ENCODE measurements around the gene XRCC1. TPM values are rescaled to one million over a fixed set of nuclear protein-coding genes. Genes with fewer than 3 reads are reported as not detected.

Gene XRCC1
- total RNA-seq, 2 donors from 2014 or later, result 19.7 to 31.0 TPM

DNA sequence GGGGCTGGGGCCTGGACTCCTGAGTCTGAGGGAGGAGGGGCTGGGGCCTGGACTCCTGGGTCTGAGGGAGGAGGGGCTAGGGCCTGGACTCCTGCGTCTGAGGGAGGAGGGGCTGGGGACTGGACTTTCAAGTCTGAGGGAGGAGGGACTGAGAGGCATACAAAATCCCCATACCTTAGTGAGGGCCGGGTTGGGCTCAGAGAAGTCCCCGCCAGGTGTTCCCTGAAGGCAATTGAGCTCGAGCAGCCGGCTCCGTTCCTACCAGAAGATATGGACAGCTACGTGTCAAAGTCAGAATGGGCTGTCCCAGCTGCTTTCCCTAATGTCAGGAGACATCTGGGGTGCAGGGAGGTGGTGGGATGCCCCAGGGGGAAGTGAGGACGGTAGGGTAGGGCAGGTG, 80.2 kb downstream of the XRCC1 start:
- 76 to 82% methylated on average over 5 to 8 of the region's 8 CpGs for WGBS, 2 donors
- Histone ChIP-seq H3K4me1 (no peaks in the 10 kb centered on the region), H3K4me3 (no peak overlapping the region), H3K9me3 (no peaks in the 10 kb centered on the region), H3K27me3 (no peaks in the 10 kb centered on the region), H3K36me3 (replicated peaks in 1 of 2; ENCODE audit: insufficient read depth in 1 of 2, low read depth in 2 of 2) (peaks cover 0 to 6% of the 10 kb centered on the region in 2 donors), H3K27ac (no peak overlapping the region)
- TF ChIP-seq, protein P1, sequence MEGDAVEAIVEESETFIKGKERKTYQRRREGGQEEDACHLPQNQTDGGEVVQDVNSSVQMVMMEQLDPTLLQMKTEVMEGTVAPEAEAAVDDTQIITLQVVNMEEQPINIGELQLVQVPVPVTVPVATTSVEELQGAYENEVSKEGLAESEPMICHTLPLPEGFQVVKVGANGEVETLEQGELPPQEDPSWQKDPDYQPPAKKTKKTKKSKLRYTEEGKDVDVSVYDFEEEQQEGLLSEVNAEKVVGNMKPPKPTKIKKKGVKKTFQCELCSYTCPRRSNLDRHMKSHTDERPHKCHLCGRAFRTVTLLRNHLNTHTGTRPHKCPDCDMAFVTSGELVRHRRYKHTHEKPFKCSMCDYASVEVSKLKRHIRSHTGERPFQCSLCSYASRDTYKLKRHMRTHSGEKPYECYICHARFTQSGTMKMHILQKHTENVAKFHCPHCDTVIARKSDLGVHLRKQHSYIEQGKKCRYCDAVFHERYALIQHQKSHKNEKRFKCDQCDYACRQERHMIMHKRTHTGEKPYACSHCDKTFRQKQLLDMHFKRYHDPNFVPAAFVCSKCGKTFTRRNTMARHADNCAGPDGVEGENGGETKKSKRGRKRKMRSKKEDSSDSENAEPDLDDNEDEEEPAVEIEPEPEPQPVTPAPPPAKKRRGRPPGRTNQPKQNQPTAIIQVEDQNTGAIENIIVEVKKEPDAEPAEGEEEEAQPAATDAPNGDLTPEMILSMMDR (IDR thresholded peaks at IDR 0.05), result no peak
- no peak for TF ChIP-seq POLR2A (IDR thresholded peaks at IDR 0.05)
- ATAC-seq (no peak), DNase-seq (no peak)
- intact Hi-C loops (cut with DNase I), result no loop called here

Other genes starting within 250 kb of the XRCC1 start
- gene CD177, start 221.8 kb downstream of the XRCC1 start, total RNA-seq, result under 1 TPM in 1 of 2 donors, not detected in 1; 0.52 TPM
- not detected for gene TEX101, start 160.6 kb downstream of the XRCC1 start, total RNA-seq
- gene LYPD3, start 109.9 kb downstream of the XRCC1 start, total RNA-seq, result under 1 TPM in 1 of 2 donors, not detected in 1; 0.26 TPM
- gene PHLDB3, start 70.8 kb downstream of the XRCC1 start, total RNA-seq, result 10 to 100 TPM; 14.5 to 16.9 TPM
- 10 to 100 TPM; 21.1 to 29.8 TPM for gene ETHE1, start 48.3 kb downstream of the XRCC1 start, total RNA-seq
- gene ZNF575, start 42.3 kb downstream of the XRCC1 start, total RNA-seq, result under 1 TPM in 1 of 2 donors, not detected in 1; 0.52 TPM
- 1 to 10 TPM in 1 of 2 donors, not detected in 1; 4.6 TPM for gene PINLYP, start 274 bp upstream of the XRCC1 start, total RNA-seq
- gene IRGQ, start 20.6 kb upstream of the XRCC1 start, total RNA-seq, result 10 to 100 TPM in 1 of 2 donors, 1 to 10 TPM in 1; 9.1 to 20.1 TPM
- 1 to 10 TPM; 4.6 to 8.6 TPM for gene ZNF576, start 21.1 kb upstream of the XRCC1 start, total RNA-seq
- gene SRRM5, start 36.6 kb upstream of the XRCC1 start, total RNA-seq, result 1 to 10 TPM in 1 of 2 donors, under 1 TPM in 1; 0.33 to 2.1 TPM
- gene ZNF428, start 44.1 kb upstream of the XRCC1 start, total RNA-seq, result 10 to 100 TPM; 24.4 to 31.6 TPM
- 1 to 10 TPM; 2.0 to 2.6 TPM for gene CADM4, start 64.3 kb upstream of the XRCC1 start, total RNA-seq
- gene PLAUR, start 94.6 kb upstream of the XRCC1 start, total RNA-seq, result 10 to 100 TPM in 1 of 2 donors, 1 to 10 TPM in 1; 5.4 to 25.4 TPM
- gene IRGC, start 140.5 kb upstream of the XRCC1 start, total RNA-seq, result not detected
- gene SMG9, start 179.4 kb upstream of the XRCC1 start, total RNA-seq, result 10 to 100 TPM in 1 of 2 donors, 1 to 10 TPM in 1; 8.3 to 52.1 TPM
- 1 to 10 TPM in 1 of 2 donors, not detected in 1; 2.9 TPM for gene KCNN4, start 205.4 kb upstream of the XRCC1 start, total RNA-seq
- gene LYPD5, start 226.9 kb upstream of the XRCC1 start, total RNA-seq, result not detected

Data from body of pancreas (tissue), 4 donors.